Measurements from ENCODE around the gene GRB14.
A peak's percentile ranks its signal among the peaks of the same experiment; 100 is the strongest.

DNA sequence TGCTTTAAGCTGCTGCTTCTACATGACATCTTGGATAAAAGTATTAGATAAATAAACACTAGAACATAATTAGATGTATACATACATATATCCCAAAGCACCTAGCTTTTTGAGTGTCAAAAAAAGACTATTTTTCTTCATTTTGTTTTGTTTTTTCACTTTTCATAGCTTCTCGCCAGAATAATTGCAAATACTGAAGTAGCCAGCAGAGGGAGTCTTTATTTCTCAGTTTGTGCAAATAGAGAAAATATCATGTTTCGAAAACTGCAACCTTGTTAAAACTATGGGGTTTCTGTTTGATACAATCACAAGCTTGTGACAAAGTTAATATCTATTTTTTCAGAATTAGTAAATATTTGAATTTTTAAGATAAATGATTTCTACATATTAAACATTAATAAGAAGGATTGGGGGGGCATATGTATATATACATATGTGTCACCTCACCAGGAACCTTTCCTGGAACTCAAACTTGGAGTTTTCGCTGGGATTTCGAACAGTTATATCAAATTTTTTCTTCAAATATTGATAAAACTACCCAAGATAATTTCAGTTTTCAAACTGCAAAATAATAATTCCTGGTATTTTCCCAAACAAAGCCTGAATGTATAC is 61.0 kb downstream of the GRB14 start:
- TF ChIP-seq, protein P1, sequence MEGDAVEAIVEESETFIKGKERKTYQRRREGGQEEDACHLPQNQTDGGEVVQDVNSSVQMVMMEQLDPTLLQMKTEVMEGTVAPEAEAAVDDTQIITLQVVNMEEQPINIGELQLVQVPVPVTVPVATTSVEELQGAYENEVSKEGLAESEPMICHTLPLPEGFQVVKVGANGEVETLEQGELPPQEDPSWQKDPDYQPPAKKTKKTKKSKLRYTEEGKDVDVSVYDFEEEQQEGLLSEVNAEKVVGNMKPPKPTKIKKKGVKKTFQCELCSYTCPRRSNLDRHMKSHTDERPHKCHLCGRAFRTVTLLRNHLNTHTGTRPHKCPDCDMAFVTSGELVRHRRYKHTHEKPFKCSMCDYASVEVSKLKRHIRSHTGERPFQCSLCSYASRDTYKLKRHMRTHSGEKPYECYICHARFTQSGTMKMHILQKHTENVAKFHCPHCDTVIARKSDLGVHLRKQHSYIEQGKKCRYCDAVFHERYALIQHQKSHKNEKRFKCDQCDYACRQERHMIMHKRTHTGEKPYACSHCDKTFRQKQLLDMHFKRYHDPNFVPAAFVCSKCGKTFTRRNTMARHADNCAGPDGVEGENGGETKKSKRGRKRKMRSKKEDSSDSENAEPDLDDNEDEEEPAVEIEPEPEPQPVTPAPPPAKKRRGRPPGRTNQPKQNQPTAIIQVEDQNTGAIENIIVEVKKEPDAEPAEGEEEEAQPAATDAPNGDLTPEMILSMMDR (IDR thresholded peaks at IDR 0.05), result peak; percentile 56 to 72 (median 68)
- TF ChIP-seq POLR2A (IDR thresholded peaks at IDR 0.05) (no peak), EP300 (IDR thresholded peaks at IDR 0.05) (no peak)

Data from tibial nerve (tissue), 4 donors.